Natural killer cell (primary cell): Measurements from ENCODE around the gene ZDBF2. TPM values are rescaled to one million over a fixed set of nuclear protein-coding genes. Genes with fewer than 3 reads are reported as not detected.
"Not testable (repeated sequence)": the region's sequence is repeated elsewhere in the genome, so short reads cannot be mapped to it uniquely, and the experiment has no call there.

Experiments used
- ATAC-seq, 3 donors: fragments of 150-1000 bp in 2 of 3; fragments of 200-7000 bp in 1 of 3; cut with Tn5 transposase; 1 replicate in 1 of 3; 2 replicates in 2 of 3; pipeline ENCODE4 v1.10.0; 2021; ENCODE audit warnings: mild to moderate bottlenecking in 2 of 3, moderate library complexity in 2 of 3
- DNase-seq, 2 donors: peaks; one replicate each; pipeline versions ENCODE4 v3.0.0 to v3.0.0-alpha.2; 2013 to 2021; ENCODE audit warnings: mixed read lengths in 1 of 2
- H3K27ac ChIP-seq: one replicate; pipeline ENCODE4 v1.5.1; 2013; ENCODE audit warnings: mild to moderate bottlenecking, low read length
- H3K27me3 ChIP-seq: one replicate; pipeline ENCODE4 v1.6.1; 2013; ENCODE audit warnings: low read length; ENCODE audit not compliant: control insufficient read depth, insufficient read depth
- H3K36me3 ChIP-seq: one replicate; pipeline ENCODE4 v1.6.1; 2013; ENCODE audit warnings: low read length; ENCODE audit not compliant: control insufficient read depth, insufficient read depth
- H3K4me1 ChIP-seq: one replicate; pipeline ENCODE4 v1.6.1; 2013; ENCODE audit warnings: low read length; ENCODE audit not compliant: control insufficient read depth, insufficient read depth
- H3K4me3 ChIP-seq: one replicate; pipeline ENCODE4 v1.5.1; 2013; ENCODE audit warnings: low read length
- H3K9me3 ChIP-seq: one replicate; pipeline ENCODE4 v1.6.1; 2013; ENCODE audit warnings: low read length; ENCODE audit not compliant: control insufficient read depth, insufficient read depth
- H3K27ac Mint-ChIP-seq, 2 donors: one replicate each; pipeline ENCODE4 v1.8.0; 2022; ENCODE audit warnings: mild to moderate bottlenecking in 2 of 2, mixed read lengths in 2 of 2, moderate library complexity in 1 of 2
- H3K27me3 Mint-ChIP-seq, 2 donors: one replicate each; pipeline ENCODE4 v1.8.0; 2022; ENCODE audit warnings: low read depth in 2 of 2, mixed read lengths in 2 of 2
- H3K36me3 Mint-ChIP-seq: one replicate; pipeline ENCODE4 v1.8.0; 2022; ENCODE audit warnings: mixed read lengths
- H3K4me1 Mint-ChIP-seq, 2 donors: one replicate each; pipeline ENCODE4 v1.8.0; 2022; ENCODE audit warnings: mixed read lengths in 2 of 2
- H3K4me3 Mint-ChIP-seq: one replicate; pipeline ENCODE4 v1.8.0; 2022; ENCODE audit warnings: mild to moderate bottlenecking, moderate library complexity, mixed read lengths
- H3K9me3 Mint-ChIP-seq, 2 donors: one replicate each; pipeline ENCODE4 v1.8.0; 2022; ENCODE audit warnings: mixed read lengths in 2 of 2
- CTCF ChIP-seq: fragments of 200-600 bp; IDR thresholded peaks from one replicate; pipeline ENCODE4 v1.8.0; 2022; ENCODE audit warnings: antibody characterized with exemption
- WGBS: methylation state at CpG from one replicate; pipeline ENCODE4 v1.1.7; 2013; ENCODE audit warnings: missing lambda C conversion rate; ENCODE audit not compliant: insufficient coverage; 5-methylcytosine and 5-hydroxymethylcytosine counted together
- intact Hi-C: fragments of 100-400 bp; cut with micrococcal nuclease; formaldehyde crosslinking; loops from one replicate; pipeline ENCODE4 v1.14.2; 2022
- total RNA-seq, 4 donors: library from RNA; stranded (reverse); fragments of 120-200 nt in 1 of 4; gene quantifications; one replicate each; pipeline versions ENCODE4 v1.2.3 to v1.2.4, GENCODE V29; 2013 to 2022

The ZDBF2 gene
- total RNA-seq, 3 donors from 2014 or later (not counting 1 experiment from before 2014, with no cell fraction given): 2.1 to 8.4 (median 6.5) TPM

- ATAC-seq (no peak), DNase-seq (no peak)
- no peaks in the 10 kb centered on the region for H3K4me1 Mint-ChIP-seq
- no peak overlapping the region for H3K27ac Mint-ChIP-seq
- Histone ChIP-seq H3K27me3 (no peaks in the 10 kb centered on the region), H3K4me3 (no peak overlapping the region), H3K27ac (no peak overlapping the region), H3K4me1 (no peaks in the 10 kb centered on the region), H3K36me3 (no peaks in the 10 kb centered on the region), H3K9me3 (no peaks in the 10 kb centered on the region)
- 64% methylated on average over 1 of the region's 1 CpG for WGBS
- no peaks in the 10 kb centered on the region for H3K36me3 Mint-ChIP-seq
- no peak for TF ChIP-seq CTCF
- intact Hi-C loops: no loop called here
- no peak overlapping the region for H3K4me3 Mint-ChIP-seq
- H3K9me3 Mint-ChIP-seq: no peaks in the 10 kb centered on the region
- no peaks in the 10 kb centered on the region for H3K27me3 Mint-ChIP-seq
These were observed 78.1 kb downstream of the ZDBF2 start for GRCh38 chr2:206352571-206352970.

- Mint-ChIP-seq H3K4me1 (no peaks in the 10 kb centered on the region), H3K4me3 (no peak overlapping the region), H3K9me3 (no peaks in the 10 kb centered on the region), H3K27me3 (no peaks in the 10 kb centered on the region), H3K27ac (no peak overlapping the region), H3K36me3 (no peaks in the 10 kb centered on the region)
- no peaks in the 10 kb centered on the region for H3K36me3 ChIP-seq
- no peaks in the 10 kb centered on the region for H3K27me3 ChIP-seq
- H3K4me3 ChIP-seq: no peak overlapping the region
- intact Hi-C loops: no loop called here
- no peak for ATAC-seq
- H3K27ac ChIP-seq: no peak overlapping the region
- 86% methylated on average over 1 of the region's 1 CpG for WGBS
- no peaks in the 10 kb centered on the region for H3K9me3 ChIP-seq
- H3K4me1 ChIP-seq: no peaks in the 10 kb centered on the region
- TF ChIP-seq CTCF: no peak
- DNase-seq: no peak
These were observed 79.2 kb downstream of the ZDBF2 start for GRCh38 chr2:206353685-206354084.

- Mint-ChIP-seq H3K4me3 (no peak overlapping the region), H3K36me3 (no peaks in the 10 kb centered on the region), H3K9me3 (no peaks in the 10 kb centered on the region), H3K4me1 (no peaks in the 10 kb centered on the region), H3K27ac (no peak overlapping the region), H3K27me3 (no peaks in the 10 kb centered on the region)
- no peak overlapping the region for H3K27ac ChIP-seq
- no peaks in the 10 kb centered on the region for H3K36me3 ChIP-seq
- no peaks in the 10 kb centered on the region for H3K27me3 ChIP-seq
- 69% methylated on average over 4 of the region's 6 CpGs for WGBS
- TF ChIP-seq CTCF: no peak
- no peak for ATAC-seq
- no peak overlapping the region for H3K4me3 ChIP-seq
- no peaks in the 10 kb centered on the region for H3K9me3 ChIP-seq
- H3K4me1 ChIP-seq: no peaks in the 10 kb centered on the region
- intact Hi-C loops: no loop called here
- no peak for DNase-seq
These were observed 79.7 kb downstream of the ZDBF2 start for GRCh38 chr2:206354129-206354528.

GRCh38 chr2:206356840-206357239 lies 82.4 kb downstream of the ZDBF2 start:
- H3K27me3 ChIP-seq, H3K9me3 Mint-ChIP-seq, H3K4me3 Mint-ChIP-seq, H3K4me1 ChIP-seq, H3K36me3 Mint-ChIP-seq, DNase-seq, H3K27ac ChIP-seq, intact Hi-C loops, ATAC-seq, H3K9me3 ChIP-seq, H3K27ac Mint-ChIP-seq, H3K4me1 Mint-ChIP-seq, H3K4me3 ChIP-seq, H3K27me3 Mint-ChIP-seq, H3K36me3 ChIP-seq: not testable (repeated sequence)
- WGBS: 89% methylated on average over 28 of the region's 29 CpGs

GRCh38 chr2:206360840-206361239 lies 86.4 kb downstream of the ZDBF2 start:
- ATAC-seq, H3K4me3 ChIP-seq, H3K9me3 Mint-ChIP-seq, H3K9me3 ChIP-seq, H3K36me3 ChIP-seq, DNase-seq, H3K27me3 ChIP-seq, H3K27ac Mint-ChIP-seq, intact Hi-C loops, H3K4me3 Mint-ChIP-seq, H3K27ac ChIP-seq, H3K36me3 Mint-ChIP-seq, H3K4me1 Mint-ChIP-seq, H3K4me1 ChIP-seq, H3K27me3 Mint-ChIP-seq: not testable (repeated sequence)
- 76% methylated on average over 5 of the region's 5 CpGs for WGBS
